WTC11 (cell line): ENCODE data around the gene DLGAP3. TPM values are rescaled to one million over a fixed set of nuclear protein-coding genes. Genes with fewer than 3 reads are reported as not detected.
"Not testable (repeated sequence)": the region's sequence is repeated elsewhere in the genome, so short reads cannot be mapped to it uniquely, and the experiment has no call there.

ENCODE experiments used
- ATAC-seq: fragments of 200-7000 bp; cut with Tn5 transposase; 2 replicates; pipeline ENCODE4 v1.10.0; 2021; ENCODE audit warnings: mild to moderate bottlenecking, moderate library complexity
- CTCF ChIA-PET: fragments of 300-600 bp; sonication (Branson Sonifier 250); formaldehyde crosslinking; loops from one replicate; lab custom pipeline; 2021; ENCODE audit warnings: antibody characterized with exemption; lab: Charles Lee
- POLR2A ChIA-PET: fragments of 350-600 bp; sonication (Branson Sonifier 250); formaldehyde crosslinking; loops from one replicate; lab custom pipeline; 2021; ENCODE audit warnings: antibody characterized with exemption; lab: Charles Lee
- DNase-seq: peaks from one replicate; pipeline ENCODE4 v3.0.0; 2021; ENCODE audit warnings: low spot score
- H3K27ac Mint-ChIP-seq: 2 replicates; pipeline ENCODE4 v1.8.0; 2021; ENCODE audit warnings: mixed read lengths
- H3K27me3 Mint-ChIP-seq: 2 replicates; pipeline ENCODE4 v1.8.0; 2021; ENCODE audit warnings: low read depth, mild to moderate bottlenecking, moderate library complexity, mixed read lengths
- H3K36me3 Mint-ChIP-seq: 2 replicates; pipeline ENCODE4 v1.8.0; 2021; ENCODE audit warnings: mixed read lengths
- H3K4me1 Mint-ChIP-seq: 2 replicates; pipeline ENCODE4 v1.8.0; 2022; ENCODE audit warnings: mixed read lengths
- H3K4me3 Mint-ChIP-seq: 2 replicates; pipeline ENCODE4 v1.8.0; 2021; ENCODE audit warnings: mild to moderate bottlenecking, moderate library complexity, mixed read lengths
- H3K9me3 Mint-ChIP-seq: 2 replicates; pipeline ENCODE4 v1.8.0; 2021; ENCODE audit warnings: mixed read lengths
- FOXP1 ChIP-seq: sonication (generic); formaldehyde crosslinking; IDR thresholded peaks from 2 replicates; pipeline ENCODE4 v1.8.0; 2022; ENCODE audit warnings: missing genetic modification reagents, mild to moderate bottlenecking, moderate library complexity, borderline replicate concordance
- GRHL2 ChIP-seq: fragments of 250-450 bp; sonication (Bioruptor Pico); IDR thresholded peaks from 2 replicates; pipeline ENCODE4 v1.8.0; 2022; ENCODE audit warnings: mild to moderate bottlenecking, moderate library complexity; ENCODE audit not compliant: insufficient replicate concordance, severe bottlenecking
- MYBL2 ChIP-seq: sonication (generic); formaldehyde crosslinking; IDR thresholded peaks from 2 replicates; pipeline ENCODE4 v1.8.1; 2023; ENCODE audit warnings: mild to moderate bottlenecking, moderate library complexity, missing genetic modification reagents
- NR1H2 ChIP-seq: sonication (generic); formaldehyde crosslinking; IDR thresholded peaks from 2 replicates; pipeline ENCODE4 v1.9.0; 2021; ENCODE audit warnings: mild to moderate bottlenecking, moderate library complexity, missing genetic modification reagents
- ZMAT4 ChIP-seq: fragments of 250-450 bp; sonication (Bioruptor Pico); IDR thresholded peaks from 2 replicates; pipeline ENCODE4 v1.9.0; 2021; ENCODE audit warnings: mild to moderate bottlenecking
- ZNF396 ChIP-seq: fragments of 250-450 bp; sonication (Bioruptor Pico); IDR thresholded peaks from 2 replicates; pipeline ENCODE4 v1.8.0; 2021; ENCODE audit warnings: mild to moderate bottlenecking, moderate library complexity, borderline replicate concordance
- total RNA-seq: library from RNA; stranded (reverse); gene quantifications from 3 replicates; pipeline ENCODE4 v1.2.3, GENCODE V29; 2021
- TF ChIP-seq, protein P1 (sequence below): fragments of 250-450 bp; sonication (Bioruptor Pico); conservative IDR thresholded peaks from 2 replicates; pipeline ENCODE4 v1.9.0; 2021; ENCODE audit warnings: mild to moderate bottlenecking
- TF ChIP-seq, protein P2 (sequence below): sonication (generic); formaldehyde crosslinking; IDR thresholded peaks from 2 replicates; pipeline ENCODE4 v1.8.1; 2023; ENCODE audit warnings: mild to moderate bottlenecking, missing genetic modification reagents
- TF ChIP-seq, protein P3 (sequence below): sonication (generic); formaldehyde crosslinking; IDR thresholded peaks from 2 replicates; pipeline ENCODE4 v1.8.1; 2023; ENCODE audit warnings: mild to moderate bottlenecking, missing genetic modification reagents, moderate library complexity
- TF ChIP-seq, protein P4 (sequence below): fragments of 200-600 bp; IDR thresholded peaks from 2 replicates; pipeline ENCODE4 v1.8.0; 2022; ENCODE audit warnings: antibody characterized with exemption
- TF ChIP-seq, protein P5 (sequence below): fragments of 250-450 bp; sonication (Bioruptor Pico); IDR thresholded peaks from 2 replicates; pipeline ENCODE4 v2.1.2; 2022; ENCODE audit warnings: mild to moderate bottlenecking, moderate library complexity

The DLGAP3 gene
- total RNA-seq, 1 experiment from 2014 or later = 11.3 TPM

GRCh38 chr1:34946211-34946610 lies 16.8 kb upstream of the DLGAP3 start (continued):
- TF ChIP-seq, protein P1, sequence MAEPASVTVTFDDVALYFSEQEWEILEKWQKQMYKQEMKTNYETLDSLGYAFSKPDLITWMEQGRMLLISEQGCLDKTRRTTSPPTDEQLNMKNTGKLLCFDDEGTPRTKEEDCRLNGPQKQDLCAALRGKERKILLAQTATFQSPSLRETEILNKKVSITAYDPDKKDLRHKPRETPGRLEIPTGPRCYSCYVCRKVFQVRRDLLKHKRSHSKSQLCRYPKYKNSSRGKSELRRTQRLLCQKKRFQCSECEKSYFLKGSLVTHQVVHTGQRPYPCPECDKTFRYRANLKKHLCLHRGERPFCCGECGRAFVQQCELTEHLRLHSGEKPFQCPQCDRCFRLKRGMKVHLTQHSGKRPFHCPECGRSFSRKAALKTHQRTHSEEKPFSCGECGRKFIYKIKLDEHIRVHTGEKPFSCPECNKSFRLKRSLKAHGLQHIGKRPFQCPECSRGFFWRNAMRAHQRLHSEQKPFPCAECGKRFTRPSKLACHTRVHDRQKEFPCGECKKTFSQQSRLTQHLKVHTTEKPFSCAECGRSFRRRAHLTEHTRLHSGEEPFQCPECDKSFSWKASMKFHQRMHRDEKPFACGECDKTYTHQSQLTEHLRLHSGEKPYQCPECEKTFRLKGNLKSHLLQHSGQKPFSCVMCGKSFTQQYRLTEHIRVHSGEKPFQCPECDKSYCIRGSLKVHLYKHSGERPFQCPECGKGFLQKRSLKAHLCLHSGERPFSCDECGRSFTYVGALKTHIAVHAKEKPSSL (CRISPR knock-in tag) = no peak
- TF ChIP-seq FOXP1 (no peak), ZMAT4 (CRISPR knock-in tag) (no peak), NR1H2 (CRISPR knock-in tag) (no peak), ZNF396 (no peak)
- TF ChIP-seq, protein P2, sequence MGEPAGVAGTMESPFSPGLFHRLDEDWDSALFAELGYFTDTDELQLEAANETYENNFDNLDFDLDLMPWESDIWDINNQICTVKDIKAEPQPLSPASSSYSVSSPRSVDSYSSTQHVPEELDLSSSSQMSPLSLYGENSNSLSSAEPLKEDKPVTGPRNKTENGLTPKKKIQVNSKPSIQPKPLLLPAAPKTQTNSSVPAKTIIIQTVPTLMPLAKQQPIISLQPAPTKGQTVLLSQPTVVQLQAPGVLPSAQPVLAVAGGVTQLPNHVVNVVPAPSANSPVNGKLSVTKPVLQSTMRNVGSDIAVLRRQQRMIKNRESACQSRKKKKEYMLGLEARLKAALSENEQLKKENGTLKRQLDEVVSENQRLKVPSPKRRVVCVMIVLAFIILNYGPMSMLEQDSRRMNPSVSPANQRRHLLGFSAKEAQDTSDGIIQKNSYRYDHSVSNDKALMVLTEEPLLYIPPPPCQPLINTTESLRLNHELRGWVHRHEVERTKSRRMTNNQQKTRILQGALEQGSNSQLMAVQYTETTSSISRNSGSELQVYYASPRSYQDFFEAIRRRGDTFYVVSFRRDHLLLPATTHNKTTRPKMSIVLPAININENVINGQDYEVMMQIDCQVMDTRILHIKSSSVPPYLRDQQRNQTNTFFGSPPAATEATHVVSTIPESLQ (CRISPR knock-in tag) = no peak
- TF ChIP-seq, all 79 proteins: peak for 0

- POLR2A ChIA-PET, H3K4me1 Mint-ChIP-seq, ATAC-seq, H3K27me3 Mint-ChIP-seq, H3K36me3 Mint-ChIP-seq, DNase-seq, H3K4me3 Mint-ChIP-seq, H3K27ac Mint-ChIP-seq: not testable (repeated sequence)
- H3K9me3 Mint-ChIP-seq = peaks cover 11% of the 10 kb centered on the region; the same call in 1 of the 2 replicates
- CTCF ChIA-PET = interaction anchor here (1.2 kb wide), 1 partner anchor 82 kb away, joined by 4 read pairs; the partner anchor contains the start of gene SMIM12
Measured at GRCh38 chr1:34941798-34942197, 12.3 kb upstream of the DLGAP3 start.

DNA sequence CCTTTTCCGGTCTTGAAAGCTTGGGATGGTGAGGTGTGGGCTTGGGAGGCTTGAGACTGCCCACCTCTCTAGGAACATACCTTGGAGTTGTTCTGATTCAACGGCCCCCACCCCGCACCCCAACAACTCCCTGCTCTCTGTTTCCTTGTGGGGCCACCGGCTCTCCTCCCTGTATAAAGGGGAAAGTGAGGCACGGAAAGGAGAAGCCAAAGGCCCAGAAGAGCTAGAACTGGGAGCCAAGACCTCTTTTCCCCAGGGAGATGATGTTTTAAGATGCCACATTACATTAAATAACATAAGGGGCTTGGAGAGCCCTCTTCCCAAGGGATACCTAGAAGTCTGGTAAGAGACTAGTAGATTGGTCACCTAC lies 1.2 kb upstream of the DLGAP3 start:
- no peak for DNase-seq
- Mint-ChIP-seq H3K27ac (no peak overlapping the region), H3K27me3 (peaks cover 52% of the 10 kb centered on the region), H3K9me3 (no peaks in the 10 kb centered on the region)
- POLR2A ChIA-PET = interaction anchor here (1.7 kb wide), 1 partner anchor 45 kb away, joined by 6 read pairs; no protein-coding TSS in a partner anchor
- TF ChIP-seq MYBL2 (CRISPR knock-in tag) = no peak
- TF ChIP-seq ZMAT4 (CRISPR knock-in tag) = no peak
- TF ChIP-seq, protein P3, sequence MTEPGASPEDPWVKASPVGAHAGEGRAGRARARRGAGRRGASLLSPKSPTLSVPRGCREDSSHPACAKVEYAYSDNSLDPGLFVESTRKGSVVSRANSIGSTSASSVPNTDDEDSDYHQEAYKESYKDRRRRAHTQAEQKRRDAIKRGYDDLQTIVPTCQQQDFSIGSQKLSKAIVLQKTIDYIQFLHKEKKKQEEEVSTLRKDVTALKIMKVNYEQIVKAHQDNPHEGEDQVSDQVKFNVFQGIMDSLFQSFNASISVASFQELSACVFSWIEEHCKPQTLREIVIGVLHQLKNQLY (CRISPR knock-in tag) = no peak
- TF ChIP-seq, protein P2 (CRISPR knock-in tag) = no peak
- TF ChIP-seq, protein P4, sequence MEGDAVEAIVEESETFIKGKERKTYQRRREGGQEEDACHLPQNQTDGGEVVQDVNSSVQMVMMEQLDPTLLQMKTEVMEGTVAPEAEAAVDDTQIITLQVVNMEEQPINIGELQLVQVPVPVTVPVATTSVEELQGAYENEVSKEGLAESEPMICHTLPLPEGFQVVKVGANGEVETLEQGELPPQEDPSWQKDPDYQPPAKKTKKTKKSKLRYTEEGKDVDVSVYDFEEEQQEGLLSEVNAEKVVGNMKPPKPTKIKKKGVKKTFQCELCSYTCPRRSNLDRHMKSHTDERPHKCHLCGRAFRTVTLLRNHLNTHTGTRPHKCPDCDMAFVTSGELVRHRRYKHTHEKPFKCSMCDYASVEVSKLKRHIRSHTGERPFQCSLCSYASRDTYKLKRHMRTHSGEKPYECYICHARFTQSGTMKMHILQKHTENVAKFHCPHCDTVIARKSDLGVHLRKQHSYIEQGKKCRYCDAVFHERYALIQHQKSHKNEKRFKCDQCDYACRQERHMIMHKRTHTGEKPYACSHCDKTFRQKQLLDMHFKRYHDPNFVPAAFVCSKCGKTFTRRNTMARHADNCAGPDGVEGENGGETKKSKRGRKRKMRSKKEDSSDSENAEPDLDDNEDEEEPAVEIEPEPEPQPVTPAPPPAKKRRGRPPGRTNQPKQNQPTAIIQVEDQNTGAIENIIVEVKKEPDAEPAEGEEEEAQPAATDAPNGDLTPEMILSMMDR = no peak
- TF ChIP-seq, protein P5, sequence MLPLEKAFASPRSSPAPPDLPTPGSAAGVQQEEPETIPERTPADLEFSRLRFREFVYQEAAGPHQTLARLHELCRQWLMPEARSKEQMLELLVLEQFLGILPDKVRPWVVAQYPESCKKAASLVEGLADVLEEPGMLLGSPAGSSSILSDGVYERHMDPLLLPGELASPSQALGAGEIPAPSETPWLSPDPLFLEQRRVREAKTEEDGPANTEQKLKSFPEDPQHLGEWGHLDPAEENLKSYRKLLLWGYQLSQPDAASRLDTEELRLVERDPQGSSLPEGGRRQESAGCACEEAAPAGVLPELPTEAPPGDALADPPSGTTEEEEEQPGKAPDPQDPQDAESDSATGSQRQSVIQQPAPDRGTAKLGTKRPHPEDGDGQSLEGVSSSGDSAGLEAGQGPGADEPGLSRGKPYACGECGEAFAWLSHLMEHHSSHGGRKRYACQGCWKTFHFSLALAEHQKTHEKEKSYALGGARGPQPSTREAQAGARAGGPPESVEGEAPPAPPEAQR (CRISPR knock-in tag) = no peak
- TF ChIP-seq GRHL2 (CRISPR knock-in tag) = no peak
- TF ChIP-seq, all 79 proteins: peak for 0
- Mint-ChIP-seq H3K4me3 (peak overlapping the region; percentile 68), H3K4me1 (peaks cover 21% of the 10 kb centered on the region), H3K36me3 (no peaks in the 10 kb centered on the region)
- CTCF ChIA-PET = interaction anchor here (0.7 to 3.1 kb wide), 3 partner anchors 45 to 459 kb away, joined by 4 to 17 read pairs (median 16); partner anchors contain the start of gene TMEM35B
- ATAC-seq = no peak
